HepG2 (cell line): ENCODE results near the gene INO80B. TPM values are rescaled to one million over a fixed set of nuclear protein-coding genes. Genes with fewer than 3 reads are reported as not detected.

Experiments
- AKNA ChIP-seq: sonication (generic); formaldehyde crosslinking; IDR thresholded peaks from 2 replicates; pipeline ENCODE4 v1.4.0; 2020; ENCODE audit warnings: missing genetic modification reagents, borderline replicate concordance
- ARID2 ChIP-seq: sonication (generic); formaldehyde crosslinking; IDR thresholded peaks from 2 replicates; pipeline ENCODE4 v1.8.1; 2022; ENCODE audit warnings: mild to moderate bottlenecking, missing genetic modification reagents, borderline replicate concordance
- FOXC1 ChIP-seq: sonication (generic); formaldehyde crosslinking; IDR thresholded peaks from 2 replicates; pipeline ENCODE4 v1.8.0; 2022; ENCODE audit warnings: mild to moderate bottlenecking, missing genetic modification reagents, borderline replicate concordance
- IKZF1 ChIP-seq: fragments of 450-650 bp; IDR thresholded peaks from 2 replicates; pipeline ENCODE4 v1.7.1; 2016
- IRX3 ChIP-seq: sonication (generic); formaldehyde crosslinking; IDR thresholded peaks from 2 replicates; pipeline ENCODE4 v1.8.1; 2023; ENCODE audit warnings: mild to moderate bottlenecking, low read depth, missing genetic modification reagents, borderline replicate concordance
- NCOA5 ChIP-seq: sonication (generic); formaldehyde crosslinking; IDR thresholded peaks from 2 replicates; pipeline ENCODE4 v1.4.0; 2020; ENCODE audit warnings: missing genetic modification reagents
- THYN1 ChIP-seq: sonication (generic); formaldehyde crosslinking; IDR thresholded peaks from 2 replicates; pipeline ENCODE4 v1.8.1; 2023; ENCODE audit warnings: low read depth, mild to moderate bottlenecking, moderate library complexity, missing genetic modification reagents, borderline replicate concordance
- ZMYM2 ChIP-seq: sonication (generic); formaldehyde crosslinking; IDR thresholded peaks from 2 replicates; pipeline ENCODE4 v1.8.0; 2022; ENCODE audit warnings: mild to moderate bottlenecking, missing genetic modification reagents
- ZNF296 ChIP-seq: sonication (generic); formaldehyde crosslinking; conservative IDR thresholded peaks from 2 replicates; pipeline ENCODE4 v1.5.0; 2020; ENCODE audit warnings: mild to moderate bottlenecking, missing genetic modification reagents
- ZNF460 ChIP-seq: sonication (generic); formaldehyde crosslinking; IDR thresholded peaks from 2 replicates; pipeline ENCODE4 v1.5.1; 2020; ENCODE audit warnings: missing genetic modification reagents, mild to moderate bottlenecking, borderline replicate concordance
- ZNF556 ChIP-seq: sonication (generic); formaldehyde crosslinking; IDR thresholded peaks from 2 replicates; pipeline ENCODE4 v1.4.0; 2020; ENCODE audit warnings: mild to moderate bottlenecking, missing genetic modification reagents, borderline replicate concordance
- ZNF703 ChIP-seq: sonication (generic); formaldehyde crosslinking; IDR thresholded peaks from 2 replicates; pipeline ENCODE4 v1.5.1; 2020; ENCODE audit warnings: missing genetic modification reagents, mild to moderate bottlenecking, moderate library complexity, borderline replicate concordance
- ZNF704 ChIP-seq: sonication (generic); formaldehyde crosslinking; IDR thresholded peaks from 2 replicates; pipeline ENCODE4 v1.8.1; 2023; ENCODE audit warnings: mild to moderate bottlenecking, inconsistent platforms, moderate library complexity, missing genetic modification reagents, borderline replicate concordance
- ZNF773 ChIP-seq: sonication (generic); formaldehyde crosslinking; IDR thresholded peaks from 2 replicates; pipeline ENCODE4 v1.4.0; 2020; ENCODE audit warnings: missing genetic modification reagents, borderline replicate concordance
- ZNF816 ChIP-seq: sonication (generic); formaldehyde crosslinking; IDR thresholded peaks from 2 replicates; pipeline ENCODE4 v1.8.0; 2022; ENCODE audit warnings: missing genetic modification reagents, mild to moderate bottlenecking, borderline replicate concordance
- polyA plus RNA-seq, 8 experiments: library from polyadenylated mRNA; depleted of rRNA in 3 of 8; stranded (reverse) in 7 of 8; unstranded in 1 of 8; fragments of >200 nt; fragmentation: Illumina TruSeq in 4 of 8; extraction: Trizol in 4 of 8; gene quantifications; 2 replicates each; pipeline versions ENCODE4 v1.2.1 to v1.2.3, GENCODE V29; 2011 to 2016; ENCODE audit warnings: low read depth in 4 of 8, missing spikeins in 1 of 8, mixed read lengths in 1 of 8; ENCODE audit not compliant: insufficient read depth in 1 of 8
- total RNA-seq, 5 experiments: library from RNA; depleted of rRNA; stranded (reverse); fragments of >200 nt; fragmentation: Illumina TruSeq; extraction: Trizol; gene quantifications; 2 replicates each; pipeline ENCODE4 v1.2.3, GENCODE V29; 2016; ENCODE audit warnings: low read depth in 1 of 5
- TF ChIP-seq, protein P1 (sequence below): sonication (generic); formaldehyde crosslinking; IDR thresholded peaks from 2 replicates; pipeline ENCODE4 v1.4.0; 2020; ENCODE audit warnings: mild to moderate bottlenecking, missing genetic modification reagents
- TF ChIP-seq, protein P2 (sequence below): sonication (generic); formaldehyde crosslinking; IDR thresholded peaks from 2 replicates; pipeline ENCODE4 v1.4.0; 2020; ENCODE audit warnings: missing genetic modification reagents, mild to moderate bottlenecking, borderline replicate concordance
- TF ChIP-seq, protein P3 (sequence below): sonication (generic); formaldehyde crosslinking; IDR thresholded peaks from 2 replicates; pipeline ENCODE4 v1.4.0; 2020; ENCODE audit warnings: mild to moderate bottlenecking, missing genetic modification reagents

The INO80B gene
- total and polyA plus RNA-seq, 2 of the 13 experiments (the other 11 are each of a cell fraction or from before 2014, with no cell fraction given), result 6.2 to 14.5 TPM

GRCh38 chr2:74488643-74489481 lies 34.0 kb downstream of the INO80B start (continued):
- TF ChIP-seq NCOA5 (CRISPR knock-in tag), result no peak
- no peak for TF ChIP-seq IKZF1
- TF ChIP-seq ZNF556 (CRISPR knock-in tag), result no peak; the same call in 1 of the 2 replicates
- TF ChIP-seq ZNF704 (CRISPR knock-in tag), result 0 out of 2 replicates have a peak, but pooled peaks have one; percentile 18
- TF ChIP-seq ZNF816 (CRISPR knock-in tag), result no peak
- TF ChIP-seq THYN1 (CRISPR knock-in tag), result 0 out of 2 replicates have a peak, but pooled peaks have one; percentile 76
- TF ChIP-seq, protein P1, sequence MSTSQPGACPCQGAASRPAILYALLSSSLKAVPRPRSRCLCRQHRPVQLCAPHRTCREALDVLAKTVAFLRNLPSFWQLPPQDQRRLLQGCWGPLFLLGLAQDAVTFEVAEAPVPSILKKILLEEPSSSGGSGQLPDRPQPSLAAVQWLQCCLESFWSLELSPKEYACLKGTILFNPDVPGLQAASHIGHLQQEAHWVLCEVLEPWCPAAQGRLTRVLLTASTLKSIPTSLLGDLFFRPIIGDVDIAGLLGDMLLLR (CRISPR knock-in tag), result no peak
- TF ChIP-seq, protein P2, sequence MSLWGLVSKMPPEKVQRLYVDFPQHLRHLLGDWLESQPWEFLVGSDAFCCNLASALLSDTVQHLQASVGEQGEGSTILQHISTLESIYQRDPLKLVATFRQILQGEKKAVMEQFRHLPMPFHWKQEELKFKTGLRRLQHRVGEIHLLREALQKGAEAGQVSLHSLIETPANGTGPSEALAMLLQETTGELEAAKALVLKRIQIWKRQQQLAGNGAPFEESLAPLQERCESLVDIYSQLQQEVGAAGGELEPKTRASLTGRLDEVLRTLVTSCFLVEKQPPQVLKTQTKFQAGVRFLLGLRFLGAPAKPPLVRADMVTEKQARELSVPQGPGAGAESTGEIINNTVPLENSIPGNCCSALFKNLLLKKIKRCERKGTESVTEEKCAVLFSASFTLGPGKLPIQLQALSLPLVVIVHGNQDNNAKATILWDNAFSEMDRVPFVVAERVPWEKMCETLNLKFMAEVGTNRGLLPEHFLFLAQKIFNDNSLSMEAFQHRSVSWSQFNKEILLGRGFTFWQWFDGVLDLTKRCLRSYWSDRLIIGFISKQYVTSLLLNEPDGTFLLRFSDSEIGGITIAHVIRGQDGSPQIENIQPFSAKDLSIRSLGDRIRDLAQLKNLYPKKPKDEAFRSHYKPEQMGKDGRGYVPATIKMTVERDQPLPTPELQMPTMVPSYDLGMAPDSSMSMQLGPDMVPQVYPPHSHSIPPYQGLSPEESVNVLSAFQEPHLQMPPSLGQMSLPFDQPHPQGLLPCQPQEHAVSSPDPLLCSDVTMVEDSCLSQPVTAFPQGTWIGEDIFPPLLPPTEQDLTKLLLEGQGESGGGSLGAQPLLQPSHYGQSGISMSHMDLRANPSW (CRISPR knock-in tag), result no peak; the same call in 1 of the 2 replicates
- peak; percentile 26; the same call in 1 of the 2 replicates for TF ChIP-seq ZMYM2 (CRISPR knock-in tag)
- peak; percentile 72; the same call in 1 of the 2 replicates for TF ChIP-seq ARID2 (CRISPR knock-in tag)
- TF ChIP-seq ZNF773 (CRISPR knock-in tag), result no peak
- TF ChIP-seq ZNF703 (CRISPR knock-in tag), result no peak
- no peak for TF ChIP-seq ZNF296 (CRISPR knock-in tag)
- 0 out of 2 replicates have a peak, but pooled peaks have one; percentile 28 for TF ChIP-seq IRX3 (CRISPR knock-in tag)
- peak; percentile 76; the same call in 1 of the 2 replicates for TF ChIP-seq ZNF460
- TF ChIP-seq AKNA, result no peak
- TF ChIP-seq, protein P3, sequence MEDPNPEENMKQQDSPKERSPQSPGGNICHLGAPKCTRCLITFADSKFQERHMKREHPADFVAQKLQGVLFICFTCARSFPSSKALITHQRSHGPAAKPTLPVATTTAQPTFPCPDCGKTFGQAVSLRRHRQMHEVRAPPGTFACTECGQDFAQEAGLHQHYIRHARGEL (CRISPR knock-in tag), result no peak
- TF ChIP-seq FOXC1 (CRISPR knock-in tag), result no peak
